ENCODE data around the gene EFNB3.

EFNB3 gene, protein sequence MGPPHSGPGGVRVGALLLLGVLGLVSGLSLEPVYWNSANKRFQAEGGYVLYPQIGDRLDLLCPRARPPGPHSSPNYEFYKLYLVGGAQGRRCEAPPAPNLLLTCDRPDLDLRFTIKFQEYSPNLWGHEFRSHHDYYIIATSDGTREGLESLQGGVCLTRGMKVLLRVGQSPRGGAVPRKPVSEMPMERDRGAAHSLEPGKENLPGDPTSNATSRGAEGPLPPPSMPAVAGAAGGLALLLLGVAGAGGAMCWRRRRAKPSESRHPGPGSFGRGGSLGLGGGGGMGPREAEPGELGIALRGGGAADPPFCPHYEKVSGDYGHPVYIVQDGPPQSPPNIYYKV

GRCh38 chr17:7704601-7705268 lies at the start of gene EFNB3:
Gene EFNB3 (plus strand): TSS chr17:7705202. CDS start chr17:7705599, 397 bp downstream.
- peak; percentile 24 for DNase-seq (ENCODE audit: low read depth)

DNA sequence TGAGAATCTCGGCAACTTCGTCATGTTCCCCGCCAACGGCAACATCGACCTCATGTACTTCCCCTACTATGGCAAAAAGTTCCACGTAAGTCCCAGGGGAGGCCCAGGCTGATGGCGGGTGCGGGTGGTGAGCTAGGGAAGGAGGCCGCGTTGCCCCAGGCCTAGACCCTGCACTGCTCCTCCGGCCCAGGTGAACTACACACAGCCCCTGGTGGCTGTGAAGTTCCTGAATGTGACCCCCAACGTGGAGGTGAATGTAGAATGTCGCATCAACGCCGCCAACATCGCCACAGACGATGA lies 49.5 kb upstream of the EFNB3 start:
- DNase-seq (ENCODE audit: low read depth) = no peak

DNA sequence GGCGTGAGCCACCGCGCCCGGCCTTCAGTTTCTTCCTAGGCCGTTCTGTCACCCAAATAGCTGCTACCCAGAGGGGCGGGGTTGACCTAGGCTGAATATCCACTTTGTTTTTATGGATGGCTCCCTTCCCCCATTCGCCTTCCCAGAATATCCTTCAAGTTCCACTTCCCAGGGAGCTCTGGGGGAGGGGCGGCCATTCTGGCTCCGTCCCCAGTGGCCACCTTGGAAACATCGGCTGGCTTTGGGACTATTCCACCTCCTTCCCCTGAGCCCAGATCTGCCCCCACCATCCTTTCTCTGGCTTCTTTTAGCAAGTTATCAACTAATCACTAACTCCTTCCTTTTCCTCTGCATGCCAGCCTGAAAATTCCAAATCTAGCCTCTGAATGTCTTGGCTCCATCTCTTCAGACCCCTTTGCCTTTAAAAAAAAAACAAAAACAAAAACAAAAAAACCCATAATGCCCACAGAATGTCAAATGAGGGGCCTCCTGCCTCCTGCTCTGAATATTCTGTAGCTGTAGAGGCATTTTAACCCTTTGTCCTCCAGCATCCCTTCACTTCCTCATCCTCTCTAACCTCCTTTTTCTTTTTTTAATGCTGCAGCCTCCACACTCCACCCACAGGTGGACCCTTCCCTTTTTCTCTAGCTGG lies 47.9 kb upstream of the EFNB3 start:
- no peak for DNase-seq (ENCODE audit: low read depth)

GRCh38 chr17:7667656-7668406 lies 37.2 kb upstream of the EFNB3 start:
- DNase-seq (ENCODE audit: low read depth) = no peak

DNA sequence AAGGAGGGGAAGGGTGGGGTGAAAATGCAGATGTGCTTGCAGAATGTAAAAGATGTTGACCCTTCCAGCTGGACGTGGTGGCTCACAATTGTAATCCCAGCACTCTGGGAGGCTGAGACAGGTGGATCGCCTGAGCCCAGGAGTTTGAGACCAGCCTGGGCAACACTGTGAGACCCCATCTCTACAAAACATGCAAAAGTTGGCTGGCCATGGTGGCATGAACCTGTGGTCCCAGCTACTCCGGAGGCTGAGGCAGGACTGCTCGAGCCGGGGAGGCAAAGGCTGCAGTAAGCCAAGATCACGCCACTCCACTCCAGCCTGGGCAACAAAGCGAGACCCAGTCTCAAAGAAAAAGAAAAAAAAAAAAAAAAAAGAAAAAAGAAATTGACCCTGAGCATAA lies 36.5 kb upstream of the EFNB3 start:
- no peak for DNase-seq (ENCODE audit: low read depth)

GRCh38 chr17:7673239-7673638 lies 31.8 kb upstream of the EFNB3 start:
- no peak for DNase-seq (ENCODE audit: low read depth)

DNA sequence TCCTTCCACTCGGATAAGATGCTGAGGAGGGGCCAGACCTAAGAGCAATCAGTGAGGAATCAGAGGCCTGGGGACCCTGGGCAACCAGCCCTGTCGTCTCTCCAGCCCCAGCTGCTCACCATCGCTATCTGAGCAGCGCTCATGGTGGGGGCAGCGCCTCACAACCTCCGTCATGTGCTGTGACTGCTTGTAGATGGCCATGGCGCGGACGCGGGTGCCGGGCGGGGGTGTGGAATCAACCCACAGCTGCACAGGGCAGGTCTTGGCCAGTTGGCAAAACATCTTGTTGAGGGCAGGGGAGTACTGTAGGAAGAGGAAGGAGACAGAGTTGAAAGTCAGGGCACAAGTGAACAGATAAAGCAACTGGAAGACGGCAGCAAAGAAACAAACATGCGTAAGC lies 30.1 kb upstream of the EFNB3 start:
- DNase-seq (ENCODE audit: low read depth) = no peak

- no peak for DNase-seq (ENCODE audit: low read depth)
Measured at GRCh38 chr17:7676533-7676932, 28.5 kb upstream of the EFNB3 start.

DNA sequence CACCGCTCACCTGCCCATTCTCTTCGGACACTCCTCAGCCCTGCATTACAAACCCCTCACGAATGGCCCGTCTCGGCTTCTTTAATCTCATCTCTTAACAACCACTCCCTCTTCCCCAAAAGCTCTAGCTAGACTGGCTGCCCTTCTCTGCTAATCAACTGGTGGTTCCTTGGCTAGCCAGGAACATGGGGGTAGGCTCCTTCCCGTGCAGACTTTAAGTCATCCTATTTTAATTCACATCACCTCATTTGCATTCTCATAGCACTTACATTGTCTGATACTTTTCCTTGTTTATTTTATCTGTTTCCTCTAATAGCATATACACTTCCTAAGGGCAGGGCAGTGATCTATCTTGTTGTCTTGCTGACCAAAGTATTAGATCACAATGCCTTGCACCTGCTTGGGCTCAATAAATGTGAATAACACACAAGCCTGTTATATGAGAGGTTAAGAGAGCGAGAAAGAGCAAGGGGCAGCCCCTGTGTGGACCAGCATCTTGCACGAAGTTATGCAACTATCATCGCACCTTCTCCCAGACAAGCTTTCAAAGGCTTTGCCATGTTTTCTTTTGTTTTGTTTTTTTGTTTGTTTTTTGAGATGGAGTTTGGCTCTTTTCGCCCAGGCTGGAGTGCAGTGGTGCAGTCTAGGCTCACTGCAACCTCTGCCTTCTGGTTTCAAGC lies 27.5 kb upstream of the EFNB3 start:
- DNase-seq (ENCODE audit: low read depth) = no peak

DNA sequence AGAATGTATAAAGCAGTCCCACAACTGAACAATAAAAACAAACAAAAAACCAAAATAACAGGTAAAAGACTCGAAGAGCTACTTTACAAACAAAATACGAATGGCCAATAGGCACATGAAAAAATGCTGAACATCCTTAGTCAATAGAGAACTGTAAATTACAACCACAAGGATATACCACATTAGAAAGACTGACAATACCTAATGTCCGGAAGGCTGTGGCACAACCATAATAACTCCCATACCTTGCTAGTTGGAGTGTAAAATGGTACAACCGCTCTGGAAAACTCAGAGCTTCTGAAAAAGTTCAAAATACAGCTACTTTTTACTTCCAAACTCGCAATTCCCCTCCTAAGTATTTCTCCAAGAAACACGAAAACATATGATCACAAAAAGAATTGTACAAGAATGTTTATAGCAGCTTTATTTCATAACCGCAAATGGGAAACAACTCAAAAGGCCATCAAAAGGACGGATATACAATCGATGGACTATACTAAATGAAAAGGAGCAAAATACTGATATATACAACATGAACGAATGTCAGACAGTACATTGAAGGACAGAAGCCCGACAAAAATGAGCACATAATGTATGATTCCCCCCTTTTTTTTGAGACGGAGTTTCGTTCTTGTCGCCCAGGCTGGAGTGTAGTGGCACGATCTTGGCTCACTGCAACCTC lies 20.0 kb upstream of the EFNB3 start:
- DNase-seq (ENCODE audit: low read depth) = no peak

DNA sequence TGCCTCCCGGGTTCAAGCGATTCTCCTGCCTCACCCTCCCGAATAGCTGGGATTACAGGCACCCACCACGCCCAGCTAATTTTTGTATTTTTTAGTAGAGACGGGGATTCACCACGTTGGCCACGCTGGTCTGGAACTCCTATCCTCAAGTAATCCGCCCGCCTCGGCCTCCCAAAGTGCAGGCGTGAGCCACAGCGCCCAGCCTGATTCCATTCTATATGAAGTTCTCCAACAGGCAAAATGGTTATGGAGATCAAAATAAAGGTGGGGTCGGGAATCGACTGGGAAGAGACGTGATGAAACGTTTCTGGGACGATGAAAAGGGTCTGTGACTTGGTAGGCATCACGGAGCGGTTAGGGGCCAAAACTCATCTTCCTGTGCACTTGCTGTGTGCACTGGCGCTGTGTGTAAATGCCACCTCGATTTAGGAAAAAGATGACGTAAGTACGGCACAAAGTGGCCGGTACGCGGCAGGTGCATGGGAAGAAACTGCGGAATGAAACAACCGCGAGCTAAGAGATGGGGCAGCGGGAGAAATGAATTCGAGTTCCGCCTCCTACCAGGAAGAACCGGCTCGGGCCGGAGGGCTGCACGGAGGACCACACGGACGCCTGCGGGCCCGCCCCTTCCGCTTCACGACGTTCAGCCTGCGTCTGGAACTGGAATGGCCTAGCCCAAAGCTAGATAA lies 19.3 kb upstream of the EFNB3 start:
- DNase-seq (ENCODE audit: low read depth) = peak; percentile 95

DNA sequence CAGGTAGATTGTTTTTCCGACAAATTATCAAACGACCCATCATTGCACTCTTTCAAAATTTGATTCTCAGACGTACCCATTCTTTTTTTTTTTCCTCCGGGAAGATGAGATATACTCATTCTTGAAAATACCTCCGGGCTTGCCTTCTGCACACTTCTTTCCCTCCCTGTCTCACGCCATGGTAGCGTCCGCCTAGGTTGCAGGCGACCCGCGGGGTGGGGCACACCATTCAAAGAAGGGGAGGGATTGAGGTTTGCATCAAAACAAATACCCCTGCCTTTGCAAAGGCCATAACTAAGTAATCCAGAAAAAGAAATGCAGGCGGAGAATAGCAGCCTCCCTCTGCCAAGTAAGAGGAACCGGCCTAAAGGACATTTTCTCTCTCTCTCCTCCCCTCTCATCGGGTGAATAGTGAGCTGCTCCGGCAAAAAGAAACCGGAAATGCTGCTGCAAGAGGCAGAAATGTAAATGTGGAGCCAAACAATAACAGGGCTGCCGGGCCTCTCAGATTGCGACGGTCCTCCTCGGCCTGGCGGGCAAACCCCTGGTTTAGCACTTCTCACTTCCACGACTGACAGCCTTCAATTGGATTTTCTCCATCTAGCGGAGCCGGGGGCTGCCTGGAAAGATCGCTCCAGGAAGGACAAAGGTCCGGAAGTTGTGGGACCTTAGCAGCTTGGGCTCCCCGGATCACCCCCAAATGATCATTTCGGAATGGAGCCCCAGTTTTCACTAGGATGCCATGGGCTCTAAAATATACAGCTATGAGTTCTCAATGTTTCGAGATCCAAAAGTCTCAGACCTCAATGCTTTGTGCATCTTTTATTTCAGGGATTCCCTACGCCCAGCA lies 18.6 kb upstream of the EFNB3 start:
- no peak for DNase-seq (ENCODE audit: low read depth)

GRCh38 chr17:7687072-7687907 lies 17.7 kb upstream of the EFNB3 start, which contains the start of gene TP53:
Gene TP53 (minus strand): TSS chr17:7687490. CDS start chr17:7676594, 10,896 bp downstream.
- DNase-seq (ENCODE audit: low read depth) = peak; percentile 91

GRCh38 chr17:7687908-7688807 lies 16.8 kb upstream of the EFNB3 start, which contains the start of gene WRAP53:
Gene WRAP53 (plus strand): TSS chr17:7688477. CDS start chr17:7688649, 172 bp downstream.
- peak; percentile 99 for DNase-seq (ENCODE audit: low read depth)

DNA sequence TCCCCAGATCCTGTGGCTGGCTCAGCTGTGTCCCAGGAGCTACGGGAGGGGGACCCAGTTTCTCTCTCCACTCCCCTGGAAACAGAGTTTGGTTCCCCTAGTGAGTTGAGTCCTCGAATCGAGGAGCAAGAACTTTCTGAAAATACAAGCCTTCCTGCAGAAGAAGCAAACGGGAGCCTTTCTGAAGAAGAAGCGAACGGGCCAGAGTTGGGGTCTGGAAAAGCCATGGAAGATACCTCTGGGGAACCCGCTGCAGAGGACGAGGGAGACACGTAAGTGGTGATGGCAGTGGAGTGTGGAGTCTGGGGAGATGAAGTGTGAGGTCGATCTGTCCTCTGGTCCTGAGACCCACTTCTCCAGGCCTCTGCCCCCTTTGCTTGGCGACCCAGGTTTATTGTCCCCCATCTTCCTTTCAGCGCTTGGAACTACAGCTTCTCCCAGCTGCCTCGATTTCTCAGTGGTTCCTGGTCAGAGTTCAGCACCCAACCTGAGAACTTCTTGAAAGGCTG lies 16.1 kb upstream of the EFNB3 start:
- no peak for DNase-seq (ENCODE audit: low read depth)

DNA sequence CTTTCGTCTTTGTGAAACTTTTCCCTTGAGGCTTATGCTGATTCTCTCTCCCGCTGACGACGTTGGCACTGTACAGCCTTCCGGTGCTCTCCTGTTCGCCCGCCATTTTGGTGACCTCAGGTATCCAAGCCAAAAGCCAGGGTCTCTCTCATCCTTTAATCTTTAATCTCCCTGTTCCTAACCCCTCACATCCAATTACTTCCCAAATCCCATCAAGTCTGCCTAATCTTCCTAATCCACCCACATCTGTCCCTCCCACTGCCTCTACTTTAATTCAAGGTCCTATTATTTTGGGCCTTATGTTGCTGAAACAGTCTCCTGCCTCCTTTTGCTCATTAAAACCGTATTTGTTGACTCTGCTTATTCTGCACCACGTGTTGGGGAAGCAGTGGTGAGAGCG lies 9.4 kb upstream of the EFNB3 start:
- DNase-seq (ENCODE audit: low read depth) = no peak

- no peak for DNase-seq (ENCODE audit: low read depth)
Measured at GRCh38 chr17:7697828-7698588, 7.0 kb upstream of the EFNB3 start.
